ENCODE results near the gene RFX2.

DNA sequence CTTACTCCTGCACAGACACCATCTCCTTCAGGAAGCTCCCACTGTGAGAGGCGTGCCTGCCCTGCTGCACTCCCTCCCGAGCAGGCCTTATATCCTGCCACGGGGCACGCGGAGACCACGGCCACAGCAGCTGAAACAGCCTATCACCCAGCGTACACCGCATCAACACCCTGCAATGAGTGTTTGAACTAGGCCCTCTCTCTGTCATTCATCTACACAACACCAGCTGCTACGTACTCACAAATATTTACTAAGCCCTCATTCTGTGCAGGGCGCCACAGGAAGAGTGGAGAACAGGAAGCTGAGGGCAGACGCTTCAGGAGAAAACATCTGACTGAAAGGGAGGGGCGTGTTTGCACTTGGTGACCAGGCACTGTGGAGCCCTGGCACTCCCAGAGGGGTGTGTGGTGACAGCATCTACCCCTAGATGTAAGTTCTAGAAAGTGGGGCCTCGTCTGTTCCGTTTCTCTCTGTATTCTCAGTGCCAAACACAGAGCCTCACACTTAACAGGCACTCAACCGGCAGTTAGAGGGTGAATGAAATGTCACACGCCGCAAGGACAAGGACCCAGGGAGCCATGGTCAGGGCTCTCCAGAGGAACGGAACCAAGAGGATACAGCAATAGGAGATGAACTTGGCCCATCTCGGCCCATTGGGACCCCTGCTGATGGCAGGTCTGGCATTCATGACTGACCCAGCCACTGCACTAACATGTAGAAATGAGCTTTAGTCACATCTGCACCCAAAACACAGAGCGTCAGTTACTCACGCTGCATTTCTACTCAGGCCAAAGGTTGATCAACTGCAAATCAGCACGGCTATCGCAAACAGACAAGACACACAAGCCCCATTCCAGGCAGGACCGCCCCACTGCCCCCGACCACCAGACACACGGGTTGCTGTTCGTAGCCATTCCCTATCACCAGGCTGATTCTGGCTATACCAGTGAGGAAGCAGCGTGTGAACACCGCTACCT lies 148.0 kb downstream of the RFX2 start:
- TF ChIP-seq, protein P1, sequence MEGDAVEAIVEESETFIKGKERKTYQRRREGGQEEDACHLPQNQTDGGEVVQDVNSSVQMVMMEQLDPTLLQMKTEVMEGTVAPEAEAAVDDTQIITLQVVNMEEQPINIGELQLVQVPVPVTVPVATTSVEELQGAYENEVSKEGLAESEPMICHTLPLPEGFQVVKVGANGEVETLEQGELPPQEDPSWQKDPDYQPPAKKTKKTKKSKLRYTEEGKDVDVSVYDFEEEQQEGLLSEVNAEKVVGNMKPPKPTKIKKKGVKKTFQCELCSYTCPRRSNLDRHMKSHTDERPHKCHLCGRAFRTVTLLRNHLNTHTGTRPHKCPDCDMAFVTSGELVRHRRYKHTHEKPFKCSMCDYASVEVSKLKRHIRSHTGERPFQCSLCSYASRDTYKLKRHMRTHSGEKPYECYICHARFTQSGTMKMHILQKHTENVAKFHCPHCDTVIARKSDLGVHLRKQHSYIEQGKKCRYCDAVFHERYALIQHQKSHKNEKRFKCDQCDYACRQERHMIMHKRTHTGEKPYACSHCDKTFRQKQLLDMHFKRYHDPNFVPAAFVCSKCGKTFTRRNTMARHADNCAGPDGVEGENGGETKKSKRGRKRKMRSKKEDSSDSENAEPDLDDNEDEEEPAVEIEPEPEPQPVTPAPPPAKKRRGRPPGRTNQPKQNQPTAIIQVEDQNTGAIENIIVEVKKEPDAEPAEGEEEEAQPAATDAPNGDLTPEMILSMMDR (IDR thresholded peaks at IDR 0.05): no peak
- no peak for TF ChIP-seq EP300 (IDR thresholded peaks at IDR 0.05)
- TF ChIP-seq POLR2A (IDR thresholded peaks at IDR 0.05): no peak

Measured in ovary (tissue), 3 donors.